Measurements from ENCODE around the gene MORC4.

DNA sequence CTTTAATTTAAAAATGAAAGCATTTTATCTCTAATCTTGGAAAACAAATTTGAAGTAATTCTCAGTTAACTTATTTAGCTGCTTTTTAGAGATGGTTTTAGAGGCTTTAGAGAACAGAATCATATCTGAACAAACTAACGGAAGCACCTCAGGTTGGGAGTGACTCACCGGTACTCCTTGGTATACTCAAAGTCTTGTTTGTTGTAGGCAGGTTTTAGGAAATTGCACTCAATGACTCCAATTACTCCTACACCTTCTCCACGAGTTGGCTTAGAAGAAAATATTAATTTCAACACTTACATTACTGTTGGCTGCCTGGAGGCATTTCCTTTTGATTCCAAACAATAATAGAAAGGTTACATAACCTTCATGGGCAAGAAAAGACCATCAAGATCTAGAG, 23.6 kb downstream of the MORC4 start:
- TF ChIP-seq, protein P1, sequence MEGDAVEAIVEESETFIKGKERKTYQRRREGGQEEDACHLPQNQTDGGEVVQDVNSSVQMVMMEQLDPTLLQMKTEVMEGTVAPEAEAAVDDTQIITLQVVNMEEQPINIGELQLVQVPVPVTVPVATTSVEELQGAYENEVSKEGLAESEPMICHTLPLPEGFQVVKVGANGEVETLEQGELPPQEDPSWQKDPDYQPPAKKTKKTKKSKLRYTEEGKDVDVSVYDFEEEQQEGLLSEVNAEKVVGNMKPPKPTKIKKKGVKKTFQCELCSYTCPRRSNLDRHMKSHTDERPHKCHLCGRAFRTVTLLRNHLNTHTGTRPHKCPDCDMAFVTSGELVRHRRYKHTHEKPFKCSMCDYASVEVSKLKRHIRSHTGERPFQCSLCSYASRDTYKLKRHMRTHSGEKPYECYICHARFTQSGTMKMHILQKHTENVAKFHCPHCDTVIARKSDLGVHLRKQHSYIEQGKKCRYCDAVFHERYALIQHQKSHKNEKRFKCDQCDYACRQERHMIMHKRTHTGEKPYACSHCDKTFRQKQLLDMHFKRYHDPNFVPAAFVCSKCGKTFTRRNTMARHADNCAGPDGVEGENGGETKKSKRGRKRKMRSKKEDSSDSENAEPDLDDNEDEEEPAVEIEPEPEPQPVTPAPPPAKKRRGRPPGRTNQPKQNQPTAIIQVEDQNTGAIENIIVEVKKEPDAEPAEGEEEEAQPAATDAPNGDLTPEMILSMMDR (IDR thresholded peaks at IDR 0.05) = no peak
- no peak for TF ChIP-seq POLR2A (IDR thresholded peaks at IDR 0.05)
